ENCODE results near the gene VSIR.

GRCh38 chr10:71815515-71816130, 42.3 kb upstream of the VSIR start:
- no peak for TF ChIP-seq YY1 (IDR thresholded peaks at IDR 0.05; ENCODE audit: insufficient read depth, insufficient read length)
- no peak for TF ChIP-seq ZNF274 (IDR thresholded peaks at IDR 0.05; ENCODE audit: low read depth, low read length)
- TF ChIP-seq SUZ12 (IDR thresholded peaks at IDR 0.05; ENCODE audit: extremely low read depth, insufficient read depth, insufficient read length) = no peak
